Measurements from ENCODE around the gene INAFM2. TPM values are rescaled to one million over a fixed set of nuclear protein-coding genes. Genes with fewer than 3 reads are reported as not detected.

The INAFM2 gene
- total RNA-seq: 1 to 10 TPM; 6.8 to 7.0 TPM
- 7.6 TPM for polyA plus RNA-seq (2013, experiment 1 of 2)
- 7.2 TPM for polyA plus RNA-seq (2013, experiment 2 of 2)
- 3.6 to 29.2 (median 9.2) reads per million in 172 experiments for total RNA-seq

GRCh38 chr15:40323239-40323952, at the start of gene INAFM2:
INAFM2 (plus strand) TSS chr15:40323692; CDS start chr15:40324056, 364 bp downstream.
- H3K27me3 Mint-ChIP-seq: no peaks in the 10 kb centered on the region
- ChIA-PET CTCF (interaction anchor here (0.6 to 5.1 kb wide), 15 partner anchors 9 to 1866 kb away, joined by 3 to 55 read pairs (median 4); partner anchors contain the start of genes ANKRD63 and PLCB2), POLR2A (interaction anchor here (0.8 to 3.8 kb wide), 15 partner anchors 10 to 549 kb away, joined by 3 to 65 read pairs (median 4); partner anchors contain the start of genes ANKRD63, BAHD1, DISP2 and PLCB2)
- peak; percentile 59 for TF ChIP-seq CTCF (IDR thresholded peaks at IDR 0.05)
- Histone ChIP-seq H3K36me3 (ENCODE audit: insufficient read depth, low read length) (no peaks in the 10 kb centered on the region), H3K9me3 (ENCODE audit: control insufficient read depth in 1 of 2, insufficient read depth in 1 of 2, low read length in 2 of 2) (no peaks in the 10 kb centered on the region), H3K27ac (ENCODE audit: low read depth in 1 of 2, low read length in 2 of 2) (peak within 1 kb of the TSS; percentile 10 to 41), H3K4me3 (ENCODE audit: low read length) (peak within 1 kb of the TSS; percentile 55), H3K27me3 (ENCODE audit: control insufficient read depth in 1 of 2, insufficient read depth in 2 of 2, low read length in 2 of 2) (no peaks in the 10 kb centered on the region), H3K4me1 (ENCODE audit: insufficient read depth, low read length) (peaks cover 32% of the 10 kb centered on the region)
- peak within 1 kb of the TSS; percentile 92 for H3K4me3 Mint-ChIP-seq
- no peaks in the 10 kb centered on the region for H3K9me3 Mint-ChIP-seq
- no peaks in the 10 kb centered on the region for H3K36me3 Mint-ChIP-seq (ENCODE audit: low read depth)
- intact Hi-C loops (cut with DNase I, micrococcal nuclease): loop anchor here (2.0 to 10.0 kb wide), 5 partner anchors 17 to 909 kb away; partner anchors contain the start of genes ANKRD63 (in 1 of the 2), BMF (in 1 of the 2), CHP1 (in 1 of the 2) and EXD1 (in 1 of the 2)
- ATAC-seq (ENCODE audit: poor library complexity) (peak; percentile 84), DNase-seq (peak; percentile 75 to 96 (median 87))
- peak within 1 kb of the TSS; percentile 79 for H3K27ac Mint-ChIP-seq
- peaks cover 36% of the 10 kb centered on the region for H3K4me1 Mint-ChIP-seq (ENCODE audit: low read depth)

GRCh38 chr15:40274350-40275274, 48.9 kb upstream of the INAFM2 start:
- Mint-ChIP-seq H3K36me3 (ENCODE audit: low read depth) (no peaks in the 10 kb centered on the region), H3K4me3 (no peak overlapping the region), H3K4me1 (ENCODE audit: low read depth) (peaks cover 12% of the 10 kb centered on the region), H3K27ac (no peak overlapping the region), H3K27me3 (peaks cover 23% of the 10 kb centered on the region), H3K9me3 (no peaks in the 10 kb centered on the region)
- Histone ChIP-seq H3K9me3 (ENCODE audit: control insufficient read depth in 1 of 2, insufficient read depth in 1 of 2, low read length in 2 of 2) (peaks cover 0 to 8% of the 10 kb centered on the region in 2 experiments), H3K27me3 (ENCODE audit: control insufficient read depth in 1 of 2, insufficient read depth in 2 of 2, low read length in 2 of 2) (peaks cover 18 to 19% of the 10 kb centered on the region in 2 experiments), H3K4me1 (ENCODE audit: insufficient read depth, low read length) (peaks cover 12% of the 10 kb centered on the region), H3K4me3 (ENCODE audit: low read length) (no peak overlapping the region), H3K36me3 (ENCODE audit: insufficient read depth, low read length) (no peaks in the 10 kb centered on the region), H3K27ac (ENCODE audit: low read depth in 1 of 2, low read length in 2 of 2) (no peak overlapping the region)
- intact Hi-C loops (cut with DNase I, micrococcal nuclease): loop anchor here (1.0 to 10.0 kb wide), 10 partner anchors 32 to 1570 kb away; partner anchors contain the start of genes PLCB2 (in 1 of the 2) and SRP14 (in 1 of the 2)
- ChIA-PET POLR2A (interaction anchor here (0.6 to 2.7 kb wide), 6 partner anchors 33 to 487 kb away, joined by 3 to 11 read pairs (median 6); partner anchors contain the start of gene PLCB2), CTCF (interaction anchor here (0.5 to 3.5 kb wide), 33 partner anchors 8 to 489 kb away, joined by 3 to 46 read pairs (median 4); partner anchors contain the start of genes ANKRD63, EIF2AK4, INAFM2 and PLCB2)
- peak; percentile 89 for ATAC-seq (ENCODE audit: poor library complexity)
- peak; percentile 78 to 94 (median 86) for DNase-seq
- peak; percentile 100 for TF ChIP-seq CTCF (IDR thresholded peaks at IDR 0.05)
